Liver (tissue), 9 donors: Measurements from ENCODE around the gene C12orf75. TPM values are rescaled to one million over a fixed set of nuclear protein-coding genes. Genes with fewer than 3 reads are reported as not detected.

ENCODE experiments used
- DNase-seq: peaks from one replicate; pipeline ENCODE4 v3.0.0-alpha.2; 2017; ENCODE audit warnings: low spot score
- H3K27ac ChIP-seq, 2 donors: one replicate each; pipeline ENCODE4 v1.7.0; 2013; ENCODE audit warnings: inconsistent platforms in 2 of 2, low read length in 2 of 2, control low read depth in 1 of 2, low read depth in 1 of 2, mild to moderate bottlenecking in 1 of 2
- H3K27me3 ChIP-seq, 4 donors: one replicate each; pipeline versions ENCODE4 v1.6.1 to v1.7.0; 2013; ENCODE audit warnings: low read length in 3 of 4, inconsistent platforms in 1 of 4, mild to moderate bottlenecking in 1 of 4, moderate library complexity in 1 of 4; ENCODE audit not compliant: control insufficient read depth in 4 of 4, insufficient read depth in 4 of 4
- H3K36me3 ChIP-seq, 4 donors: one replicate each; pipeline versions ENCODE4 v1.6.1 to v1.7.0; 2013; ENCODE audit warnings: low read length in 3 of 4, mild to moderate bottlenecking in 3 of 4, low read depth in 1 of 4, moderate library complexity in 1 of 4; ENCODE audit not compliant: control insufficient read depth in 4 of 4, insufficient read depth in 3 of 4
- H3K4me1 ChIP-seq, 4 donors: one replicate each; pipeline versions ENCODE4 v1.6.1 to v1.7.0; 2013; ENCODE audit warnings: low read length in 3 of 4, mild to moderate bottlenecking in 3 of 4, moderate library complexity in 1 of 4; ENCODE audit not compliant: control insufficient read depth in 4 of 4, insufficient read depth in 4 of 4
- H3K4me3 ChIP-seq, 3 donors: one replicate each; pipeline versions ENCODE4 v1.6.1 to v1.7.0; 2013; ENCODE audit warnings: low read length in 3 of 3, control low read depth in 1 of 3, low read depth in 1 of 3, mild to moderate bottlenecking in 1 of 3
- H3K9ac ChIP-seq, 2 donors: one replicate each; pipeline ENCODE4 v1.7.0; 2013; ENCODE audit warnings: low read length in 2 of 2, mild to moderate bottlenecking in 2 of 2, moderate library complexity in 2 of 2, control low read depth in 1 of 2, low read depth in 1 of 2
- H3K9me3 ChIP-seq, 4 donors: one replicate each; pipeline versions ENCODE4 v1.6.1 to v1.7.0; 2013; ENCODE audit warnings: low read length in 3 of 4; ENCODE audit not compliant: control insufficient read depth in 4 of 4
- EGR1 ChIP-seq, 2 donors: IDR thresholded peaks; 2 replicates each; pipeline ENCODE4 v1.6.1; 2016 to 2018; ENCODE audit warnings: antibody characterized with exemption in 2 of 2, low read depth in 2 of 2
- FOXA1 ChIP-seq: IDR thresholded peaks from 2 replicates; pipeline ENCODE4 v1.6.1; 2016; ENCODE audit warnings: antibody characterized with exemption
- FOXA2 ChIP-seq: IDR thresholded peaks from 2 replicates; pipeline ENCODE4 v1.6.1; 2016; ENCODE audit warnings: antibody characterized with exemption
- GABPA ChIP-seq, 2 donors: IDR thresholded peaks in 1 of 2; conservative IDR thresholded peaks in 1 of 2; 2 replicates each; pipeline ENCODE4 v1.6.1; 2016; ENCODE audit warnings: antibody characterized with exemption in 2 of 2, mild to moderate bottlenecking in 1 of 2, moderate library complexity in 1 of 2
- HNF4A ChIP-seq, 2 donors: conservative IDR thresholded peaks; 2 replicates each; pipeline ENCODE4 v1.6.1; 2016; ENCODE audit warnings: antibody characterized with exemption in 2 of 2, mild to moderate bottlenecking in 2 of 2
- HNF4G ChIP-seq: IDR thresholded peaks from 2 replicates; pipeline ENCODE4 v1.6.1; 2016; ENCODE audit warnings: antibody characterized with exemption
- JUND ChIP-seq, 2 donors: IDR thresholded peaks; 2 replicates each; pipeline ENCODE4 v1.6.1; 2016; ENCODE audit warnings: antibody characterized with exemption in 2 of 2
- NR2F2 ChIP-seq: IDR thresholded peaks from 2 replicates; pipeline ENCODE4 v1.6.1; 2016; ENCODE audit warnings: antibody characterized with exemption
- RAD21 ChIP-seq, 2 donors: IDR thresholded peaks; 2 replicates each; pipeline ENCODE4 v1.6.1; 2016; ENCODE audit warnings: antibody characterized with exemption in 2 of 2, mild to moderate bottlenecking in 2 of 2
- RXRA ChIP-seq, 2 donors: IDR thresholded peaks; 2 replicates each; pipeline ENCODE4 v1.6.1; 2017 to 2018; ENCODE audit warnings: antibody characterized with exemption in 2 of 2, mild to moderate bottlenecking in 1 of 2
- SP1 ChIP-seq: IDR thresholded peaks from 2 replicates; pipeline ENCODE4 v1.6.1; 2018; ENCODE audit warnings: antibody characterized with exemption, mild to moderate bottlenecking
- TAF1 ChIP-seq: conservative IDR thresholded peaks from 2 replicates; pipeline ENCODE4 v1.6.1; 2016; ENCODE audit warnings: antibody characterized with exemption, mild to moderate bottlenecking
- YY1 ChIP-seq: IDR thresholded peaks from 2 replicates; pipeline ENCODE4 v1.6.1; 2016; ENCODE audit warnings: antibody characterized with exemption, mild to moderate bottlenecking
- WGBS: extraction: QIAGEN DNeasy Blood & Tissue Kit; methylation state at CpG from one replicate; pipeline ENCODE4 v1.1.7; 2013; 5-methylcytosine and 5-hydroxymethylcytosine counted together
- polyA plus RNA-seq, 2 donors: library from polyadenylated mRNA; stranded (reverse) in 1 of 2; unstranded in 1 of 2; fragments of 200-250 nt in 1 of 2; fragments of >200 nt in 1 of 2; fragmentation: Nextera tagmentation in 1 of 2; extraction: Ambion mirVana in 1 of 2; gene quantifications; one replicate each; pipeline versions ENCODE4 v1.2.1 to v1.2.3, GENCODE V29; 2013 to 2015
- total RNA-seq, 2 donors: library from RNA; depleted of rRNA; stranded (reverse); fragments of >200 nt; gene quantifications; one replicate each; pipeline ENCODE4 v1.2.3, GENCODE V29; 2014
- TF ChIP-seq, protein P1 (sequence below): IDR thresholded peaks from 2 replicates; pipeline ENCODE4 v1.6.1; 2016; ENCODE audit warnings: antibody characterized with exemption, mild to moderate bottlenecking
- TF ChIP-seq, protein P2 (sequence below): IDR thresholded peaks from 2 replicates; pipeline ENCODE4 v1.6.1; 2016; ENCODE audit warnings: antibody characterized with exemption
- TF ChIP-seq, protein P3 (sequence below): IDR thresholded peaks from 2 replicates; pipeline ENCODE4 v1.6.1; 2016; ENCODE audit warnings: antibody characterized with exemption
- TF ChIP-seq, protein P4 (sequence below): IDR thresholded peaks from 2 replicates; pipeline ENCODE4 v1.6.1; 2016; ENCODE audit warnings: antibody characterized with exemption
- TF ChIP-seq, protein P5 (sequence below): fragments of 150-350 bp; IDR thresholded peaks from 2 replicates; pipeline ENCODE4 v1.5.1; 2017; ENCODE audit warnings: improper control_type of control experiment, low read depth, low read length; ENCODE audit not compliant: missing input control
- donor health status: healthy.
- donor health status: healthy.
- donor health status: healthy.
- donor health status: healthy.
- donor health status: healthy.

The C12orf75 gene
- total and polyA plus RNA-seq, 4 donors, result 1.2 to 3.9 (median 2.8) TPM

DNA sequence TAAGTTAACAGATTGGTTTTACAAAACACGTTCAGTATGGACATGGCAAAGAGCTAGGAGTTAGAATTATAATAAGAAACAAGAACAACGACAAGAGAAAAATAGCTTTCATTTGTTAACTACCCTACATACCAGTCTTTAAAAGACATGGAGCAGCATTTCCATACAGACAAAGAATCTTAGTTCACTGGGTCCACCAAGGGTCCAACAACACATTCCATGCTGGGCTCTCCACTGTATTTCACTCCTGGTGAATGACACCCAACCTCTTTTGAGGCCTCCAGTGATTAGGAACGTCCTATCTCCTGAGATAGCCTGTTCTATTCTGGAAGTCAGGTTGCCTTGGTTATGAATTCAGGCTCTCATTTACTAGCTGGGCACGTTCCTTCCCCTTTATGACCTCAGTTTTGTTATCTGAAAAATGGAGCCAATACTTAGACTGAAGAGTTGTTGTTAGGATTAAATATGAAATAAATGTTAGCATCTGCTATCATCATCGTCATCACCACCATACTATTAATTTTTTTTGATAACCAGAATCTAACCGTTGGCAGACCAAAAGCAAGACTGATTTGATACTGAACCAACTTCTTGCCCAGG is 37.7 kb downstream of the C12orf75 start:
- TF ChIP-seq JUND (IDR thresholded peaks at IDR 0.05), result no peak
- TF ChIP-seq SP1, result no peak
- TF ChIP-seq GABPA (IDR thresholded peaks at IDR 0.05 in 1 of 2, conservative IDR thresholded peaks at IDR 0.05 in 1 of 2), result no peak
- no peak for TF ChIP-seq HNF4A (conservative IDR thresholded peaks at IDR 0.05)
- TF ChIP-seq, protein P1, sequence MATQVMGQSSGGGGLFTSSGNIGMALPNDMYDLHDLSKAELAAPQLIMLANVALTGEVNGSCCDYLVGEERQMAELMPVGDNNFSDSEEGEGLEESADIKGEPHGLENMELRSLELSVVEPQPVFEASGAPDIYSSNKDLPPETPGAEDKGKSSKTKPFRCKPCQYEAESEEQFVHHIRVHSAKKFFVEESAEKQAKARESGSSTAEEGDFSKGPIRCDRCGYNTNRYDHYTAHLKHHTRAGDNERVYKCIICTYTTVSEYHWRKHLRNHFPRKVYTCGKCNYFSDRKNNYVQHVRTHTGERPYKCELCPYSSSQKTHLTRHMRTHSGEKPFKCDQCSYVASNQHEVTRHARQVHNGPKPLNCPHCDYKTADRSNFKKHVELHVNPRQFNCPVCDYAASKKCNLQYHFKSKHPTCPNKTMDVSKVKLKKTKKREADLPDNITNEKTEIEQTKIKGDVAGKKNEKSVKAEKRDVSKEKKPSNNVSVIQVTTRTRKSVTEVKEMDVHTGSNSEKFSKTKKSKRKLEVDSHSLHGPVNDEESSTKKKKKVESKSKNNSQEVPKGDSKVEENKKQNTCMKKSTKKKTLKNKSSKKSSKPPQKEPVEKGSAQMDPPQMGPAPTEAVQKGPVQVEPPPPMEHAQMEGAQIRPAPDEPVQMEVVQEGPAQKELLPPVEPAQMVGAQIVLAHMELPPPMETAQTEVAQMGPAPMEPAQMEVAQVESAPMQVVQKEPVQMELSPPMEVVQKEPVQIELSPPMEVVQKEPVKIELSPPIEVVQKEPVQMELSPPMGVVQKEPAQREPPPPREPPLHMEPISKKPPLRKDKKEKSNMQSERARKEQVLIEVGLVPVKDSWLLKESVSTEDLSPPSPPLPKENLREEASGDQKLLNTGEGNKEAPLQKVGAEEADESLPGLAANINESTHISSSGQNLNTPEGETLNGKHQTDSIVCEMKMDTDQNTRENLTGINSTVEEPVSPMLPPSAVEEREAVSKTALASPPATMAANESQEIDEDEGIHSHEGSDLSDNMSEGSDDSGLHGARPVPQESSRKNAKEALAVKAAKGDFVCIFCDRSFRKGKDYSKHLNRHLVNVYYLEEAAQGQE, result no peak
- no peak for TF ChIP-seq YY1
- TF ChIP-seq, protein P2, sequence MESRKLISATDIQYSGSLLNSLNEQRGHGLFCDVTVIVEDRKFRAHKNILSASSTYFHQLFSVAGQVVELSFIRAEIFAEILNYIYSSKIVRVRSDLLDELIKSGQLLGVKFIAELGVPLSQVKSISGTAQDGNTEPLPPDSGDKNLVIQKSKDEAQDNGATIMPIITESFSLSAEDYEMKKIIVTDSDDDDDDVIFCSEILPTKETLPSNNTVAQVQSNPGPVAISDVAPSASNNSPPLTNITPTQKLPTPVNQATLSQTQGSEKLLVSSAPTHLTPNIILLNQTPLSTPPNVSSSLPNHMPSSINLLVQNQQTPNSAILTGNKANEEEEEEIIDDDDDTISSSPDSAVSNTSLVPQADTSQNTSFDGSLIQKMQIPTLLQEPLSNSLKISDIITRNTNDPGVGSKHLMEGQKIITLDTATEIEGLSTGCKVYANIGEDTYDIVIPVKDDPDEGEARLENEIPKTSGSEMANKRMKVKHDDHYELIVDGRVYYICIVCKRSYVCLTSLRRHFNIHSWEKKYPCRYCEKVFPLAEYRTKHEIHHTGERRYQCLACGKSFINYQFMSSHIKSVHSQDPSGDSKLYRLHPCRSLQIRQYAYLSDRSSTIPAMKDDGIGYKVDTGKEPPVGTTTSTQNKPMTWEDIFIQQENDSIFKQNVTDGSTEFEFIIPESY, result no peak
- no peak for TF ChIP-seq FOXA1
- no peak for TF ChIP-seq RXRA (IDR thresholded peaks at IDR 0.05)
- TF ChIP-seq, protein P3, sequence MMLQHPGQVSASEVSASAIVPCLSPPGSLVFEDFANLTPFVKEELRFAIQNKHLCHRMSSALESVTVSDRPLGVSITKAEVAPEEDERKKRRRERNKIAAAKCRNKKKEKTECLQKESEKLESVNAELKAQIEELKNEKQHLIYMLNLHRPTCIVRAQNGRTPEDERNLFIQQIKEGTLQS, result no peak
- TF ChIP-seq EGR1 (IDR thresholded peaks at IDR 0.05; ENCODE audit: low read depth in 2 of 2), result no peak
- TF ChIP-seq FOXA2, result no peak
- TF ChIP-seq RAD21 (IDR thresholded peaks at IDR 0.05), result no peak
- no peak for TF ChIP-seq HNF4G
- TF ChIP-seq TAF1, result no peak
- TF ChIP-seq, protein P4, sequence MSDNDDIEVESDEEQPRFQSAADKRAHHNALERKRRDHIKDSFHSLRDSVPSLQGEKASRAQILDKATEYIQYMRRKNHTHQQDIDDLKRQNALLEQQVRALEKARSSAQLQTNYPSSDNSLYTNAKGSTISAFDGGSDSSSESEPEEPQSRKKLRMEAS, result no peak
- TF ChIP-seq, protein P5, sequence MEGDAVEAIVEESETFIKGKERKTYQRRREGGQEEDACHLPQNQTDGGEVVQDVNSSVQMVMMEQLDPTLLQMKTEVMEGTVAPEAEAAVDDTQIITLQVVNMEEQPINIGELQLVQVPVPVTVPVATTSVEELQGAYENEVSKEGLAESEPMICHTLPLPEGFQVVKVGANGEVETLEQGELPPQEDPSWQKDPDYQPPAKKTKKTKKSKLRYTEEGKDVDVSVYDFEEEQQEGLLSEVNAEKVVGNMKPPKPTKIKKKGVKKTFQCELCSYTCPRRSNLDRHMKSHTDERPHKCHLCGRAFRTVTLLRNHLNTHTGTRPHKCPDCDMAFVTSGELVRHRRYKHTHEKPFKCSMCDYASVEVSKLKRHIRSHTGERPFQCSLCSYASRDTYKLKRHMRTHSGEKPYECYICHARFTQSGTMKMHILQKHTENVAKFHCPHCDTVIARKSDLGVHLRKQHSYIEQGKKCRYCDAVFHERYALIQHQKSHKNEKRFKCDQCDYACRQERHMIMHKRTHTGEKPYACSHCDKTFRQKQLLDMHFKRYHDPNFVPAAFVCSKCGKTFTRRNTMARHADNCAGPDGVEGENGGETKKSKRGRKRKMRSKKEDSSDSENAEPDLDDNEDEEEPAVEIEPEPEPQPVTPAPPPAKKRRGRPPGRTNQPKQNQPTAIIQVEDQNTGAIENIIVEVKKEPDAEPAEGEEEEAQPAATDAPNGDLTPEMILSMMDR, result no peak
- no peak for TF ChIP-seq NR2F2
- Histone ChIP-seq H3K36me3 (no peaks in the 10 kb centered on the region), H3K27ac (no peak overlapping the region), H3K4me1 (no peaks in the 10 kb centered on the region), H3K9ac (no peak overlapping the region), H3K4me3 (no peak overlapping the region), H3K27me3 (no peaks in the 10 kb centered on the region), H3K9me3 (no peaks in the 10 kb centered on the region)
- 93% methylated on average over 6 of the region's 6 CpGs for whole genome bisulfite sequencing
- DNase-seq, result no peak
